Fibroblast of lung (primary cell): ENCODE data around the gene MAGI2.

ENCODE experiments used
- CTCF ChIP-seq, 2 donors: IDR thresholded peaks in 1 of 2; conservative IDR thresholded peaks in 1 of 2; 1 replicate in 1 of 2; 2 replicates in 1 of 2; pipeline ENCODE4 v1.5.1; 2011 to 2012; ENCODE audit warnings: low read length in 2 of 2, control low read depth in 1 of 2, inconsistent platforms in 1 of 2, low read depth in 1 of 2, mild to moderate bottlenecking in 1 of 2
- EZH2 ChIP-seq: IDR thresholded peaks from 2 replicates; pipeline ENCODE4 v1.5.1; 2012; ENCODE audit warnings: low read length, control low read depth, mild to moderate bottlenecking; ENCODE audit errors: missing control alignments

- no peak for TF ChIP-seq CTCF (conservative IDR thresholded peaks at IDR 0.05 in 1 of 2, IDR thresholded peaks at IDR 0.05 in 1 of 2; ENCODE audit: low read depth in 1 of 2, low read length in 2 of 2)
- TF ChIP-seq EZH2: no peak
Measured at GRCh38 chr7:78140109-78140508, 1313.4 kb downstream of the MAGI2 start.
